GM23248 (cell line): Measurements from ENCODE around the gene LAMA2. TPM values are rescaled to one million over a fixed set of nuclear protein-coding genes. Genes with fewer than 3 reads are reported as not detected.

Source experiments
- DNase-seq: peaks from one replicate; pipeline ENCODE4 v3.0.0-alpha.2; 2015
- H2AFZ ChIP-seq: fragments of 200-600 bp; sonication (generic); 2 replicates; pipeline ENCODE4 v1.6.1; 2016; ENCODE audit warnings: antibody characterized with exemption
- H3F3A ChIP-seq: fragments of 200-600 bp; sonication (generic); 2 replicates; pipeline ENCODE4 v1.6.1; 2016; ENCODE audit warnings: mild to moderate bottlenecking, antibody characterized with exemption, mixed run types; ENCODE audit not compliant: insufficient read depth
- H3K27ac ChIP-seq: fragments of 200-600 bp; sonication (generic); 2 replicates; pipeline ENCODE4 v1.5.1; 2016; ENCODE audit warnings: mild to moderate bottlenecking
- H3K27me3 ChIP-seq: fragments of 200-600 bp; sonication (generic); replicated peaks from 2 replicates; pipeline ENCODE4 v1.6.1; 2016; ENCODE audit warnings: mild to moderate bottlenecking; ENCODE audit not compliant: insufficient read depth
- H3K36me3 ChIP-seq: fragments of 200-600 bp; sonication (generic); 2 replicates; pipeline ENCODE4 v1.6.1; 2016; ENCODE audit warnings: low read depth, mild to moderate bottlenecking
- H3K4me1 ChIP-seq: fragments of 200-600 bp; sonication (generic); 2 replicates; pipeline ENCODE4 v1.6.1; 2016; ENCODE audit warnings: mild to moderate bottlenecking; ENCODE audit not compliant: insufficient read depth
- H3K4me2 ChIP-seq: fragments of 200-600 bp; sonication (generic); one replicate; pipeline ENCODE4 v1.6.1; 2016; ENCODE audit warnings: mild to moderate bottlenecking; ENCODE audit not compliant: unreplicated experiment
- H3K4me3 ChIP-seq: fragments of 200-600 bp; sonication (generic); 2 replicates; pipeline ENCODE4 v1.5.1; 2016; ENCODE audit warnings: mild to moderate bottlenecking
- H3K79me2 ChIP-seq: fragments of 200-600 bp; sonication (generic); 2 replicates; pipeline ENCODE4 v1.6.1; 2016; ENCODE audit warnings: mild to moderate bottlenecking; ENCODE audit not compliant: insufficient read depth
- H3K9ac ChIP-seq: fragments of 200-600 bp; sonication (generic); 2 replicates; pipeline ENCODE4 v1.6.1; 2016; ENCODE audit warnings: mild to moderate bottlenecking
- H3K9me2 ChIP-seq: fragments of 200-600 bp; sonication (generic); 2 replicates; pipeline ENCODE4 v1.6.1; 2016; ENCODE audit warnings: mixed run types, mild to moderate bottlenecking, moderate library complexity; ENCODE audit not compliant: insufficient read depth
- H3K9me3 ChIP-seq: fragments of 200-600 bp; sonication (generic); one replicate; pipeline ENCODE4 v1.6.1; 2017; ENCODE audit warnings: low read depth
- H4K20me1 ChIP-seq: fragments of 200-600 bp; sonication (generic); 2 replicates; pipeline ENCODE4 v1.6.0; 2016; ENCODE audit not compliant: insufficient read depth
- EZH2 ChIP-seq: fragments of 200-600 bp; sonication (generic); IDR thresholded peaks from 2 replicates; pipeline ENCODE4 v1.6.1; 2018; ENCODE audit warnings: antibody characterized with exemption, mild to moderate bottlenecking; ENCODE audit not compliant: insufficient read depth, poor library complexity, severe bottlenecking
- EZH2phosphoT487 ChIP-seq: fragments of 200-600 bp; sonication (generic); IDR thresholded peaks from 2 replicates; pipeline ENCODE4 v1.6.1; 2018; ENCODE audit warnings: antibody characterized with exemption, moderate library complexity, mild to moderate bottlenecking, low read depth; ENCODE audit not compliant: insufficient read depth
- WGBS, 2 experiments: methylation state at CpG; one replicate each; pipeline ENCODE4 v1.1.6; 2015 to 2017; ENCODE audit warnings: low lambda C conversion rate in 2 of 2, low coverage in 1 of 2; ENCODE audit errors: missing lambda C conversion rate in 2 of 2; 5-methylcytosine and 5-hydroxymethylcytosine counted together
- in situ Hi-C: fragments of 300-500 bp; cut with MboI; formaldehyde crosslinking; loops from 2 replicates; pipeline ENCODE4 v1.15.0; 2020
- polyA plus RNA-seq: library from polyadenylated mRNA; unstranded; fragments of >200 nt; fragmentation: Nextera tagmentation; extraction: Ambion mirVana; gene quantifications from 2 replicates; pipeline ENCODE4 v1.2.1, GENCODE V29; 2016
- total RNA-seq: library from RNA; depleted of rRNA; stranded (reverse); fragments of >200 nt; shearing (Covaris generic); gene quantifications from 2 replicates; pipeline ENCODE4 v1.2.3, GENCODE V29; 2014

The LAMA2 gene
- total and polyA plus RNA-seq, 2 experiments from 2014 or later: 8.3 to 31.1 TPM

- Histone ChIP-seq H3K9me3 (no peaks in the 10 kb centered on the region), H4K20me1 (no peaks in the 10 kb centered on the region)
- 93% methylated on average over 4 of the region's 4 CpGs for WGBS, 2 experiments
These were observed 314.2 kb downstream of the LAMA2 start for GRCh38 chr6:129197154-129197553.

GRCh38 chr6:129200151-129200550 lies 317.2 kb downstream of the LAMA2 start:
- H3K36me3 ChIP-seq: no peaks in the 10 kb centered on the region
- no peaks in the 10 kb centered on the region for H4K20me1 ChIP-seq
- H3F3A ChIP-seq: no peaks in the 10 kb centered on the region
- no peaks in the 10 kb centered on the region for H3K79me2 ChIP-seq
- H3K9me3 ChIP-seq: no peaks in the 10 kb centered on the region
- H3K9ac ChIP-seq: no peak overlapping the region
- no peak for DNase-seq
- H3K9me2 ChIP-seq: no peaks in the 10 kb centered on the region
- no peak overlapping the region for H3K4me3 ChIP-seq
- H3K4me2 ChIP-seq: no peak overlapping the region
- in situ Hi-C loops: no loop called here
- WGBS, 2 experiments: 86 to 91% methylated on average over 9 of the region's 9 CpGs
- no peaks in the 10 kb centered on the region for H3K27me3 ChIP-seq
- H3K4me1 ChIP-seq: no peaks in the 10 kb centered on the region
- no peak overlapping the region for H3K27ac ChIP-seq
- no peak overlapping the region for H2AFZ ChIP-seq
- TF ChIP-seq EZH2phosphoT487 (no peak), EZH2 (no peak)

More at GRCh38 chr6:129197154-129197553, 314.2 kb downstream of the LAMA2 start:
- Histone ChIP-seq H3K79me2 (no peaks in the 10 kb centered on the region), H3K4me3 (no peak overlapping the region), H3K4me2 (no peak overlapping the region), H2AFZ (no peak overlapping the region), H3K9ac (no peak overlapping the region), H3K9me2 (no peaks in the 10 kb centered on the region), H3F3A (no peaks in the 10 kb centered on the region), H3K27ac (no peak overlapping the region), H3K27me3 (no peaks in the 10 kb centered on the region), H3K4me1 (no peaks in the 10 kb centered on the region), H3K36me3 (0 out of 2 replicates have a peak, but pooled peaks cover 3% of the 10 kb centered on the region)
- no peak for TF ChIP-seq EZH2
- TF ChIP-seq EZH2phosphoT487: no peak
- DNase-seq: no peak
- in situ Hi-C loops: no loop called here

GRCh38 chr6:129203190-129203900 lies 320.4 kb downstream of the LAMA2 start:
- Histone ChIP-seq H3K4me3 (no peak overlapping the region), H3K27ac (no peak overlapping the region), H3F3A (no peaks in the 10 kb centered on the region), H3K9me3 (no peaks in the 10 kb centered on the region), H3K4me2 (no peak overlapping the region), H3K9me2 (no peaks in the 10 kb centered on the region), H2AFZ (no peak overlapping the region), H3K9ac (no peak overlapping the region), H3K79me2 (no peaks in the 10 kb centered on the region), H3K36me3 (no peaks in the 10 kb centered on the region), H4K20me1 (no peaks in the 10 kb centered on the region), H3K27me3 (no peaks in the 10 kb centered on the region), H3K4me1 (no peaks in the 10 kb centered on the region)
- 83 to 90% methylated on average over 5 of the region's 5 CpGs for WGBS, 2 experiments
- in situ Hi-C loops: no loop called here
- no peak for DNase-seq
- no peak for TF ChIP-seq EZH2
- TF ChIP-seq EZH2phosphoT487: no peak

- 65 to 66% methylated on average over 5 of the region's 5 CpGs for WGBS, 2 experiments
- H4K20me1 ChIP-seq: no peaks in the 10 kb centered on the region
- no peak for TF ChIP-seq EZH2
- no peak overlapping the region for H3K4me2 ChIP-seq
- H3K79me2 ChIP-seq: no peaks in the 10 kb centered on the region
- no peaks in the 10 kb centered on the region for H3K9me2 ChIP-seq
- no peak overlapping the region for H2AFZ ChIP-seq
- no peak overlapping the region for H3K27ac ChIP-seq
- no peak for DNase-seq
- H3F3A ChIP-seq: no peaks in the 10 kb centered on the region
- no peaks in the 10 kb centered on the region for H3K9me3 ChIP-seq
- H3K4me3 ChIP-seq: no peak overlapping the region
- in situ Hi-C loops: no loop called here
- peaks cover 5% of the 10 kb centered on the region for H3K4me1 ChIP-seq
- H3K9ac ChIP-seq: no peak overlapping the region
- H3K27me3 ChIP-seq: no peaks in the 10 kb centered on the region
- no peaks in the 10 kb centered on the region for H3K36me3 ChIP-seq
These were observed 323.9 kb downstream of the LAMA2 start for GRCh38 chr6:129206821-129207220.

- in situ Hi-C loops: no loop called here
- Histone ChIP-seq H4K20me1 (no peaks in the 10 kb centered on the region), H3K9me2 (no peaks in the 10 kb centered on the region), H3K36me3 (no peaks in the 10 kb centered on the region), H3K27me3 (no peaks in the 10 kb centered on the region), H3K4me2 (no peak overlapping the region), H2AFZ (no peak overlapping the region), H3K79me2 (no peaks in the 10 kb centered on the region), H3K9me3 (no peaks in the 10 kb centered on the region), H3K4me3 (no peak overlapping the region), H3K9ac (no peak overlapping the region), H3F3A (peaks cover 7% of the 10 kb centered on the region), H3K27ac (no peak overlapping the region), H3K4me1 (peaks cover 15% of the 10 kb centered on the region)
- WGBS, 2 experiments: 97 to 98% methylated on average over 1 of the region's 1 CpG
- no peak for DNase-seq
- TF ChIP-seq EZH2 (no peak), EZH2phosphoT487 (no peak)
These were observed 324.9 kb downstream of the LAMA2 start for GRCh38 chr6:129207832-129208231.
